ENCODE data around the gene APCDD1. TPM values are rescaled to one million over a fixed set of nuclear protein-coding genes. Genes with fewer than 3 reads are reported as not detected.
"Not testable (repeated sequence)": the region's sequence is repeated elsewhere in the genome, so short reads cannot be mapped to it uniquely, and the experiment has no call there.

APCDD1 gene
- total RNA-seq, 1 experiment from 2014 or later = not detected

DNA sequence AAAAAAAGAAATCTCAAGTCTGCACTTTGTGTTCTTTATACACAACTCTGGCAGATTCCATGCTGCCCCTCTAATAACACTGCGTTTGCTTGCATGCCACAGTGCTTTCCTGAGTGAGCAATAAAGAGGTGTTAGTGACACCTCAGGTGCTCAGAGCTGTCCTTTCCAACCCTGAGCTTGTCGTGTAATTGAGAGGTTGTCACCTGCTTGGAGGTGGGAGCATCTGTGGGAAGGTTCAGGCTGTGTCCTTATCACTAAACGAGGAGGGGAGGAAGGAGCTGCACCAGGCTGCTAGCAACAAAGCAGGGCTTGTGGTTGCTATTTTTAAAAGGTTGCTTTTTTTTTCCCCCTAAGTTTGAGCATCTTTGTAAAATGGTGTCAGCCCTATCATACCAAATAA lies 31.9 kb downstream of the APCDD1 start:
- no peak for DNase-seq (ENCODE audit: extremely low read depth, low read depth)

DNA sequence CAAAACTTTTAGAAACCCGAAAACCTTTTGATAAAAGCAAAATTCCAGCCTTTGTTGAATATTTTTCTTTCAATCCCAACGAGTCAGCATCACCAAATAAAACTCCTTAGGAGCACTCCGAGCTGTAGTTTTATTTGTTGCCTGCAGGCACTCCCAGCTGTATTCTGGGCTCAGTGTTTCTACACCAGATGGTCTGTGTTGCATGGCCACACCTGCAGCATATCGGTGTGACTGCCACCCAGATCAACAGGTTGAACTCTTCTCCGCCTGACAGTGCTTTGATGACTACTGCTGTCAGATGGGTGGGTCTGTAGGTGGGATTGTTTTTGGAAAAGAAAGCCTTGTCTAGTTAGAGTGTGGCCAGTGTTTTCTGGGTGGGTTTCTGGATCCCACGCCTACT lies 32.7 kb downstream of the APCDD1 start:
- no peak for DNase-seq (ENCODE audit: extremely low read depth, low read depth)

DNA sequence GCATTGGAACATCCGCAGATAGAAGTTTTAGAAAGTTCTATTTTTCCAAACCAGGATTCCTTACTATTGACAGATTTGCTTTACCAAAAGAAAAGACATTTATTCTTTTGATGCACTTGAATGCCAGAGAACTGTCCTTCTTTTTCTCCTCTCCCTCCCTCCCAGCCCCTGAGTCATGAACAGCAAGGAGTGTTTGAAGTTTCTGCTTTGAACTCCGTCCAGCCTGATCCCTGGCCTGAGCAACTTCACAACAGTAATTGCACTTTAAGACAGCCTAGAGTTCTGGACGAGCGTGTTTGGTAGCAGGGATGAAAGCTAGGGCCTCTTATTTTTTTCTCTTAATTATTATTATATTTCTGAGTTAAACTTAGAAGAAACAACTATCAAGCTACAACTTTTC lies 33.6 kb downstream of the APCDD1 start:
- no peak for DNase-seq (ENCODE audit: extremely low read depth, low read depth)

DNA sequence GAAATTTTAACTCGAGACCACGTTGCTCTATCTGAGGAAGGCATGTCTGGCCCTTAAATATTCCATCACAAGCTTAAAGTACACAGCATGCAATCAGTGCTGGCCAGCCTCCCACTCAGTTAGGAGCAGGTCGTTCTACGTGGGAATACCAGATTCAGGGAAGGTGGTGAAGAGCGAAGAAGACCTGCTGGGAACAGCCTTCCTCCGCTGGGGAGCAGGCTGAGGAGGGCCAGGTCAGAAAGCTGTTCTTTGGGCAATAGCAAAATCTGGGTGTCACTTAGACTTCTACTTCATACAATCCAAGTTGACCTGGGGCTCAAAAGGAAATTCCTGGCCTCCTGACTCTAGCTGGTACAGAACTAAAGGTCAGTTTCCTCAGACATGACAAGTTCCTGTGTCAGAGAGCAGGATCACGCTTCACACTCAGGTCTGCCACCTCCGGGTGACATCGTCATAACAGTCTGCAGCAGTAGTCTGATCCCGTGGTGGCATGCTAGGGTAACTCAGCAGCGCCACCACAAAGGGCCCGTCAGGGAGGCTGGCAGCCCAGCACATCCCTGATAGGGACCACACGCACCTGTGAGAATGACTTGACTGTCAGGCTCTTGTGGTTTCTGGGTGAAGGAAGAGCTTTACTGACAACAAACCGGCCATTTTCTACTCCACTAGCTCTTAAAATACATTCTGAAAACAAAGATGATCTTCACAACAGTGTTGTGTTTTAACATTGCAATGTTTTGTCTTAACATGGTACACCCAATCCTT lies 36.1 kb downstream of the APCDD1 start:
- peak; percentile 43 for DNase-seq (ENCODE audit: extremely low read depth, low read depth)

DNA sequence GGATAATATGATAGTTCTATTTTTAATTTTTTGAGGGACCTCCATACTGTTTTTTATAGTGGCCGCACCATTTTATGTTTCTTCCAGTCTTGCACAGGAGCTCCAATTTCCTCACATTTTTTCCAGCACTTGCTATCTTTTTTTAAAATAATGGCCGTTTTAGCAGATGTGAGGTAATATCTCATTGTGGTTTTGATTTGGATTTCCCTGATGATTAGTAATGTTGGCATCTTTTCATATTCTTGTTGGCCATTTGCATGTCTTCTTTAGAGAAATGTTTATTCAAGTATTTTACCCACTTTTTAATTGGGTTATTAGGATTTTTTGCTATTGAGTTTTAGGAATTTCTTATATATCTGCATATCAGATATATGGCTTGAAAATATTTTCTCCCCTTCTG lies 41.5 kb downstream of the APCDD1 start:
- DNase-seq (ENCODE audit: extremely low read depth, low read depth) = no peak

DNA sequence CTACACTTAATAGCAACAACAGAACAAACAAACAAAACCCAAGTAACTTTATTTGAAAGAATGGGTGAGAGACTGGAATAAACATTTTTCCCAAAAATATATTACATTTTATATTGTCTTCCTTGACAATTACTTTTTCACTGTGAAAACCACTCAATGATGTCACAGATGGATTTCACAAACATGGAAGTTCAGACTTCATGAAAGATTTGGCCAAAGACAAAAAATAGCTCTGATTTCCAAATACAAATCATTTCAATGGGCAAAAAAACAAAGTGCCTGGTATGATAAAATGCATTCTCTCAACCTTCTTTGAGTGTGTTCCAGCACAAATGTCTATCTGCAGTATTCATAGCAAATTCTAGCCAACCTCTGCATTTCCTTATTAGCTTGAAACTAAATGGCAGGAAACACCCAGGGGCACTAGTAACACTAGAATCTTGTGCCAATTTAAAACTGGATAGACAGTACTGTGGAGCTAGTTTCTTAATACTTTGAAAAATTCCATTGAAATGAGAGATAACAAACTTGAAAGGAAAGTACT lies 42.8 kb downstream of the APCDD1 start:
- no peak for DNase-seq (ENCODE audit: extremely low read depth, low read depth)

DNA sequence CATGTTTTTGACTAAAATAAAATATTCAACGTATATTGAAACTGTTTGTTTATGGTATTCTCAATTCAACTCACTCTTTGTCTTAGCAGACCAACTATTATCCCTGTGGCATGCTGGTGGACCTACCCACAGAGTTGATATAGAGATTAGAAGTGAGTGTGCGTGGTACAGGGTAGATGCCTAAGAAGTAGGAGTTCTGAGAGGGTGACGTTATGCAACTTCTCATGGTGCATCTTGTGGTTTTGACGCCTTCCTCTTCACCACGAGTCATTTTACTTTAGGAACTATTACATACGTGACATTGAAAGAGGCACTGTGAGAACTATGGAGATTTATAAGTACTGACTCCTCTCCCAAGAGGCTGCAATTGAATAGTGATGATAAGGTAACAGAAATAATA lies 44.8 kb downstream of the APCDD1 start:
- no peak for DNase-seq (ENCODE audit: extremely low read depth, low read depth)

DNA sequence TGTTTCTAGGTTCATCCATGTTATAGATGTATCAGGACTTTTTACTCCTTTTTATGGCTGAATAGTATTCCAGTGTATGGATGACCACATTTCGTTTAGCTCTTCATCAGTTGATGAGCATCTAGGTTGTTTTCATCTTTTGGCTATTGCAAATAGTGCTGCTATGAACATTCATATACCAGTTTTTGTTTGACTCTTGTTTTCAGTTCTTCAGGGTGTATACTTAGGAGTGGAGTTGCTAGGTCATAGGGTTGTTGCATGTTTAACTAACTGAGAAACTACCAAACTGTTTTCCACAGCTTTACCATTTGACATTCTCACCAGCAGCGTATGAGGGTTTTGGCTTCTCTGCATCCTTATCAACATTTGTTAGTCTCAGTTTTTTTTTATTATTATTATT lies 45.6 kb downstream of the APCDD1 start:
- DNase-seq (ENCODE audit: extremely low read depth, low read depth) = no peak

DNA sequence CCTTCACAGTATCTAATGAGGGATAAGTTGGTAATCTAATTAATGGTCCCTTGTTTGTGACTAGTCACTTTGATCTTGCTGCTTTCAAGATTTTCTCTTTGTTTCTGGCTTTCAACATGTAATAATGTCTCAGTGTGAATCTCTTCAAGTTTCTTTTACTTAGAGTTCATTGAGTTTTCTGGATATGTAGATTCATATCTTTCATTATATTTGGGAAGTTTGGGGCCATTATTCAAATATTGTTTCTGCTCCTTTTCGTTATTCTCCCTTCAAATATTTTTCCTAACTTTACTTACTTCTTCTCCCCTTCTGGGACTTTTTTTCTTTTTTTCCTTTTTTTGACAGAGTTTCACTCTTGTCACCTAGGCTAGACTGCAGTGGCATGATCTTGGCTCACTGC lies 50.3 kb downstream of the APCDD1 start:
- no peak for DNase-seq (ENCODE audit: extremely low read depth, low read depth)

DNA sequence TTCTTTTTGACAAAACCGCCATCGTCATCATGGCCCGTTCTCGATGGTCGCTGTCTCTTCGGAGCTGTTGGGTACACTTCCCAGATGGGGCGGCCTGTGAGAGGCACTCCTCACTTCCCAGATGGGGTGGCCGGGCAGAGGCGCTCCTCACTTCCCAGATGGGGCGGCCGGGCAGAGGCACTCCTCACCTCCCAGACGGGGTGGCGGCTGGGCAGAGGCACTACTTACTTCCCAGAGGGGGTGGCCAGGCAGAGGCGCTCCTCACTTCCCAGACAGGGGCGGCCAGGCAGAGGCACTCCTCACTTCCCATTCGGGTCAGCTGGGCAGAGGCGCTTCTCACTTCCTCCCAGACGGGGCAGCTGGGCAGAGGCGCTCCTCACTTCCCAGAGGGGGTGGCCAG lies 51.5 kb downstream of the APCDD1 start:
- not testable (repeated sequence) for DNase-seq (ENCODE audit: extremely low read depth, low read depth)

DNA sequence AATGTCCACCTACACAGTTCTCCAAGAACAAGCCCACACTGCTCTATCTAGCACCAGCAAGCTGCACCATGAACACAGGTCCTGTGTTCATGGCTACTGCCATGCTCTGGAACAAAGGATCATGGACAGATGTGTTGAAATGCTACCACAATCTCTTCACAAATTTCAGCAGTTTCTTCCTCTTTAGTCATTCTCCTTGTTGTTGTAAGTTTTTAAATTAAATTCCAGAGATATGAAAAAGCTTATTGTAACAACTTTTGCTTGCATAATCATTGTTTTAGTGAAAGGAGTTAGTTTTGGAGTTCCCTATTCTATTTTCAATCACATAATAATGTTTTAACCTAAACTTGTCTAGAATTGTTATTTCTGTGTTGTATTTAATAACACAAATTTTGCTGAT lies 54.2 kb downstream of the APCDD1 start:
- no peak for DNase-seq (ENCODE audit: extremely low read depth, low read depth)

DNA sequence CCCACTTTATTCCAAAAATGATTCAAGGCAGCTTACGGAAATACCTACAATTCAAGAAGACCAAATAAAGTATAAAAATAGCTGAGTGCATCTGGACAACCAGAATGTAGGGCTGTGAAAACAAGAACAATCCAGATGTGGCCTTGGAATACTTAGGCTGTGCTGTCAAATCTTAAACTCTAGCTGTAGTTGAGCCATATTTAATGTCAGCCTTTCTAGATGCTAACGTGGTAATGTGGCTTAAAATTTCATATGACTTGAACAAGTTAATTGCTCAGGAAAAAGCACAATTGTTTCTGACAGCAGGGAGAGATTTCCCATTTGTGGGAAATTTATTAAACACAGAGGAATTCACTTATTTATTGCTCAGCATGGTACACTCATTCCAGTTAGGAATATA lies 56.8 kb downstream of the APCDD1 start:
- no peak for DNase-seq (ENCODE audit: extremely low read depth, low read depth)

DNA sequence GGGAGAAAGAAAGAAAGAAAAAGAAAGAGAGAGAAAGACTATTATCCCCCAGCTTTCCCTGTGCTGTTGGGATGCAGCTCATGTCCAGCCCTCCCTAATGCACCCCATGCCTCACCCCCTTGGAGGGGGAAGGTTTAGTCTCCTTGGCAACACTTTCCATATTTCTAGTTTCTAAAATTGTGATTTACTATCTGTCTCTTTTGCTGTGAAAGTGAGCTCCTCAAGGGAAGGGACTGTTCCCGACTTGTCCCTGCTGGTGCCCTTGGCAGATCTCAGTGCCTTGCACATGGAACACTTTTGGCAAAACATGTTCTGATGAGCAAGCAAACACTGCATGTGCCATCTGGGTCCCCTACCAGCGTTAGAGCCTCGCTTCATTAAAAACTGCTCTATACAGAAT lies 59.6 kb downstream of the APCDD1 start:
- no peak for DNase-seq (ENCODE audit: extremely low read depth, low read depth)

DNA sequence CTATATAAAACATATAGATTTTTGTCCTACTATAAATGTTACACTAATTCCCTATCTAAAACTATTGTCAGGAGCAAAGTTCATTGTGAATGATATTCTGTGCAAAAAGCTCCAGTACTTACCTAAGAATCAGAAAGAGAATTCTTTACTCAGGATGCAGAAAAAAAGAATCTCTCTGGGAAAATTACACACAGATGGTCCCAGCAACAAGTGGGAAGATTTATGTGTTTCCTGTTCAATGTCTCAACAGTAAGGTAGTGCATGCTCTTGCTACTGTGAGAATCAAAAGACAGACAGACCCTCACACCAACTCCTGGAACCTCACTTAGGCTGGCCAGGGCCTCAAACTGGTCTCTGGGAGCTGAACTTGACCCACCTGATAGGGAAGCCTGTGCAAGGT lies 60.2 kb downstream of the APCDD1 start:
- no peak for DNase-seq (ENCODE audit: extremely low read depth, low read depth)

DNA sequence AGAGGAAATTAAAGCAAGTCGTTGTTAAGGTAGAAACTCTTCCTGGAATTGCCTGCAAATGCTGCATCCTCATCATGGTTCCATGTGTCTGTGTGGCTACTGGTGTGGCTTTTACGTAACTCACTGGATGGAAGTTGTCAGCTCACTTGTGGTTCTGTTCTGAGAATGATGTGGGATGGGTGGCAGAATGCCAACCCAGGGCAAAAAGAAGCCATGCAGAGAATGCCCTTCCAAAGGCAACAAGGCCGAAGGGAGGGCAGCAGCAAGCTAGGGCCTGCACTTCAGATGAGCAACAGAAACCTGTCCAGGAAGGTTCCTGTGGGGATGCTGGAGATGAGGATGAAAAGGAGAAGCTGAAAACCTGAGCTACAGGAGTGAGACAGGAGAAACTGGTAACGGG lies 61.0 kb downstream of the APCDD1 start:
- no peak for DNase-seq (ENCODE audit: extremely low read depth, low read depth)

DNA sequence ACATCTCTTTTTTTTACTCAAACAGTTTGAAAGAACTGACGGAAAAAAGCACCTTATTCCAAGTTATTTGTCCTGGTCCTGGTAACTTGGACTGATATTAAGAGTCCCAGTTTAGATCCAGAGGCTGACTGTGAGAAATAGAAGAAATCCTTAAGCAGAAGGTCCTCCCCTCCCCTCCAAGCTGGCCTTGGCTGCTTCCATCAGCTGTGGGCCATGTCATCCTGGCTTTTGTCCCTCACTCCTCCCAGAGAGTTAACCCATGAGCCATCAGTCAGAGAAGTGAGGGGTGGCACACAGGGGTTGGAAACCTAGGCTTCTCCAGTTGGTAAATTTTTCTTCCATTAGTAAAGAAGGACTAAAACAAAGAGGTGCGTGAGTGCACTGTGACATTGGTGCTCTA lies 61.6 kb downstream of the APCDD1 start:
- DNase-seq (ENCODE audit: extremely low read depth, low read depth) = no peak

DNA sequence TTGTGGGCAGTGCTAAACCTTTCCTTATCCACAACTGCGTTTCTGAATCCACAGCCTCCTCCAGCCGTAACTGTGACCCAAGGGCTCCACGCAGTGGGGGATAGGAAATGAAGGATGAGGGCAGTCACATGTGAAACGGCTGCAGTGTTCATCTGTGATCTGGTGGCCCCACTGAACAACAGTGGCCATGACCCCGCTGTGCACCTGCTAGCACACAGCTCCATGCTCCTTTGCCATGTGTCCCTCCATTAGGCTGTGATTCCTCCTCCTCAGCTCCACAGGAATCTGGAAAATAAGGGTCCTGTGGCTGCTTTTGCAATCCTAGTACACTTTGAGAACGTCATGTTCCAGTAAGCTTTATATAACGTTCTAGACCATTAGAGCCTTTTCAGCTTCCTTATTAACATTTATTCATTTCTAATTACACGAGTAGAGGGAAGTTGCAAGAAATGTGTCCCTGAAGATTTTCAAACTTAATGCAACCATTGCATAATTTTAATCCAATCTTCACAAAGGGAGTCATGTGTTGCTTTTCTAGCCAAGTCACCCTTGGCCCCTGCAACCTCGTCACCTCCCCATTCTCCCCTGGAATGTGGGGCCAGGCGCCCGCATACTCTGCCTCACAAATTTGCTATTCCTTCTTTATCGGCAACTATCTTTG lies 64.3 kb downstream of the APCDD1 start:
- no peak for DNase-seq (ENCODE audit: extremely low read depth, low read depth)

DNA sequence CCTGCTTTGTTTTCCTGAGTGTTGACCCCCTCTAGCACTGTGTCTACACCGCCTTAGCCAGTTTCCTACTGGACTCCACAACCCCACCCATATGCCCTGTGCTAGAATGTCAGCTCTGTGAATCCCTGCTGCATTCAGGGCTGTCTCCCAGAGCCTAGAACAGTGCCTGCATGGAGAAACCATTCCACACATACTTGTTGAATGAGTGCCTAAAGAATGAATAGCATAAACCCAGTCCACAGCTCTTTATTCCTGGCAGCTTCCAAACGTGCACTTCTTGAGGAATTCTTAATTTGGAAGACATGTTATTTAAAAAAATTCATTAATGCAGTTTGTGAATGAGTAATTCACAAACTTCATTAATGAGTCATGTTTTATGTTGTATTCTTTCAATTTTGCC lies 64.9 kb downstream of the APCDD1 start:
- no peak for DNase-seq (ENCODE audit: extremely low read depth, low read depth)

DNA sequence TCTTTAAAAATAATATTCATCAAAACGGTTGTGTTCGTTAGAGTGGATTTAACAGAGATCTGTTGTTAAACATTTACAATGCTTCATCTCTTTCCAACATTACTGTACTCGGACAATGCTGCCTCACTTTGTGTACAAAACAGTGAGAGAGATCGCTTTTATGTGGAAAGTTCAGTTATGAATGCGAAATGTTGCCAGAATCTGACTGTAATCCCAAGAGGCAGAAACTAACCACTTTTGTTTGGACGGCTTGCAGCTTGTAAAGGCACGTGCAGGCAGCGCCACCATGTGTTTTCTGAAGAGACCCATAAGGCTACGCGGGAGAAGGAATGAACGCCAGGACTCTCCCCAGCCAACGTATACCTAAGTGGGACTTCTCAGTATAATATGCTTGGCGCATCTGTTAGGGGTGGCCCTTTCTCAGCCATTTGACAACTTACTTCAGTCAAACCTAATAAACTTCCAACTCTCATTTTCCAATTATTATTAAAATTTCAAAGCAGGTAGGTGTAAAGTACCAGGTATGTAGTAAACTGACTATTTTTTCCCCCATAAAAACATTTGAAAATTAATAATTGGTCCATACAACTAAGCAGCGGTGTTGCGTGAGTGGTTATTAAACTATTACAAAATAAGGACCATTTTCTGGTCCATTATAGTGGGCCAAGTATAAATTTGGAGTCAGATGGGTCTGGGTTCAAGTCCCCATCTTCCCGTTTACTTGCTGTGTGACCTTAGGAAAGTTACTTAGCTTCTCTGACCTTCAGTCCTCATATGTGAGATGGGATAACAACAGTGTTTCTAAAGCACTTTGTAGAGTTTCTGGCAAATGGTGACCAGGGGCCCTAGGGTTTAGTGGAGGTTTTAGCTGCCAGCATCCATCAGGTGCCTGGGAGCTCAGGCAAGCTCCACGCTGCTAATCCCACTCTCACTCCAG lies 65.8 kb downstream of the APCDD1 start:
- DNase-seq (ENCODE audit: extremely low read depth, low read depth) = peak; percentile 70

DNA sequence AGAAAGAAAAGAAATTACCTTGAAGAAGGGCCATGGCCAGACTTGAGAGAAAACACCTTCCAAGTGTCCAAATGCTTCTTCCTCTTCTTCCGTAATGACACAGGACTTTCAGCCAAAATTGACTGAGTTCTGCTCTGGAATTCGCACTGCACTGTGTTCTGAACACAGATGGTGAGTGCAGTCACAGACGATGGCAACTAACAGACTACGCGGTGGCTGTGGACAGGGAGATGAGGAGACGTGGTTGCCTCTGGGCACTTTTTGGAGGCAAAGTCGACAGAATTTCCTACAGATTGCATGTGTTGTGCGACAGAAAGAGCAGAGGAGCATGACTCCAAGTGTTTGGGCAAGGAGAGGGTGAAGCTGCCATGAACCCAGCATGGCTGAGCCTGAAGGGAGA lies 67.1 kb downstream of the APCDD1 start:
- no peak for DNase-seq (ENCODE audit: extremely low read depth, low read depth)

DNA sequence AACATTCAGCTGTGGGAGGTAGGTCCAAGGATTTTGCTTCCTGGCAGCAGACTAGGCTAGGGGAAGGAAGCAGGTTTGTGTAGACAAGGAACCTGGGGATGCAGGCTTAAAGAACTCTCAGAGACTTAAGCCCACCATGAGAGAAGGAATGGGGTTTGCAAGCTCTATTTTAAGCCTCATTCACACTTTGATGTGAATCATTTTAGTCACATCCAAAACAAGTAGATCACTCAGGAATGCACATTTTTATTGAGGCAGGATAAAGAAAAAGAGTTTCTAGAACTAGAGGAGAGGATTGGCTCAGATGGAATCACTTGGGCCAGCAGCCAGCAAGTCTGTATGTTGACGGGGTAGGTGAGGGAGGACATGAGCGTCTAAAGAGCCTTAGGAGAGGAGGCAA lies 68.1 kb downstream of the APCDD1 start:
- no peak for DNase-seq (ENCODE audit: extremely low read depth, low read depth)

All from NCI-H460 (cell line).